Stimulated activated CD4-positive, alpha-beta T cell treated with anti-CD3 and anti-CD28 coated beads, Interleukin-1b, Interleukin-23, amount 100 ng/mL, for 4 hours (primary cell): ENCODE data around the gene CTNNA3.

Experiments used
- DNase-seq, 2 donors: peaks; one replicate each; pipeline ENCODE4 v3.0.0-alpha.2; 2020; ENCODE audit warnings: low read depth in 2 of 2

CTNNA3 gene

DNA sequence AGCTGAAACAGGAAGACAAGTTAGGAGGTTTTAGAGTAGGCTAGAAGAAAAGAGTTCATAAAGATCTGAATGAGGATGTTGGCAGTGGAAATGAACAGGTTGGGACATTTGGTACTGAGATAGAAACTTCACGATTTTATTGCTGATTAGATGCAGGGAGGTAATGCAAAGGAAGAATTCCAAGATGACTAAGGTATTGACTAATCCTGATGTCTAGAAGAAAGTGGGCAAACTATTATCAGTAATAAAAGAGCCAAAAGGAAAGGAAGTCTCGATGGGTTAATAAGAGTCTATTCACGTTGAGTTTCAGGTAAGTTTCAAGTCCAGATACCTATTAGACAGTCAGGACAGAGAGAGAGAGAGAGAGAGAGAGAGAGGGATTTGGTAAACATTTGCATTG is 1401.5 kb downstream of the CTNNA3 start:
- no peak for DNase-seq

DNA sequence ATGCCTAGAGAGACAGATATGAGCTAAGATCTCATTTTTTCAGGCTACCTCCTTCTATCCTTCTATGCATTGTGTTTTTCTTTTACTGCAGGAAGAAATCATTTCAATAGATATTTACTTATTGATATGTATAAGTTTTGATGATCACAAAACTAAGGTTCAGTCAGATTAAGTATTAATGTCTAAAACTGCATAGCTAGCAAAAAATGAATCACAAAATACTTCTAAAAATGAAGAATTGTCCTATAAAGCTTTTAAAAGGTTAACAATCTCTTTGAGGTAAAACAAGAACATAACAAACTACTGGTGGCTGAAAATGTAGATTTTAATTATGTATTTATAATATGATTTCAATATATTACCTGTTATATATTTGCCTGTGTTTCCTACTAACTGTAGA is 1403.1 kb downstream of the CTNNA3 start:
- no peak for DNase-seq

DNA sequence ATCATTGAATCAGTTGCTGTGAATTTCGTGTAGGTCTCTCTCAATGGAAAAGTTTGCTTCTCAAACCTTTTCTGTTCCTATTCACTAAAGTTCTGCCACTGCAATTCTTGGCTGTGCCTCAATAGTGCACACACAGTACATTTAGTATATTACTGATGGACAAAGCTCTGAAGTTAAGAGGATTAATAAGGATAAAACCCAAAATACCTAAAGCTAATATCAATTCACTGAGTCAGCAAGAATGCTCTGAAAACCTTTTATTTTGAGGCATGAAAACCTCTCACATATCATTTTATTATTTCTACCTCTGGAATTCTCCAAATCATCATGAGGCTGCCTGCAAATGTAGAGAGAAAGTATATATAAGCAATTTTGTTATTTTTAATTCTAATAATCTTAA is 1403.5 kb downstream of the CTNNA3 start:
- DNase-seq: no peak

DNA sequence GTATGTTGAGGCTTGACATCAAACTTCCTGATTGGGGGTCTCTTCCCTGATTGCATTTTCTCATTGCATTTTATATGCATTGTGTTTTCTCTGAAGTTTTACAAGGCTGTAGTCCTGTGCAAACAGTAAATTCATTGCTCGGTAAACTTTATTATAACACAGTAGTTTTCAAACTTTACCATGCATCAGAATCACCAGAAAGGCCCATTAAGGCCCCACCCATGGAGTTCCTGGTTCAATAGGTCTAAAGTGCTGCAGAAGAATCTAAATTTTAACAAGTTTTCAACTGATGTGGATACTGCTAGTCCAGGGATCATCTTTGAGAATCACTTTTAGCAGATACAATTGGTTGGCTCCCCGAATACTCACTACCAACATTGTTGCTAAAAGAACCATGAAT is 1404.9 kb downstream of the CTNNA3 start:
- no peak for DNase-seq

DNA sequence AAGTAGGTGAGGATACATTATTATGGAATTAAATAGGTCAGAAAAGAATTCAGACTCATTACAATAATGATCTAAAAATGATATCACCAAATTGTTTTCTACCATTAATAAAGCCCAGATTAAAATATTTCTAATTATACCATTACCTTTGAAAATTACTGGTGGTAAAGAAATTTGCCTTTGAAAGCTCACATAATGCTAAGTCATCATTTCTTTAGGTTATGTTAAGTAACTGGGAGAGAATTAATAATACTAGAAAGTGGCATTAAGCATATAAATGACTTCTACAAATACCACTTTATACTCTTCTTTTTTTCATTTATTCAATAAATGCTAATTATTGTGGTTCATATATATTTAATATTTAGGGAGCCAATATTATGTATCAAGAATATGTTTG is 1411.4 kb downstream of the CTNNA3 start:
- DNase-seq: no peak

DNA sequence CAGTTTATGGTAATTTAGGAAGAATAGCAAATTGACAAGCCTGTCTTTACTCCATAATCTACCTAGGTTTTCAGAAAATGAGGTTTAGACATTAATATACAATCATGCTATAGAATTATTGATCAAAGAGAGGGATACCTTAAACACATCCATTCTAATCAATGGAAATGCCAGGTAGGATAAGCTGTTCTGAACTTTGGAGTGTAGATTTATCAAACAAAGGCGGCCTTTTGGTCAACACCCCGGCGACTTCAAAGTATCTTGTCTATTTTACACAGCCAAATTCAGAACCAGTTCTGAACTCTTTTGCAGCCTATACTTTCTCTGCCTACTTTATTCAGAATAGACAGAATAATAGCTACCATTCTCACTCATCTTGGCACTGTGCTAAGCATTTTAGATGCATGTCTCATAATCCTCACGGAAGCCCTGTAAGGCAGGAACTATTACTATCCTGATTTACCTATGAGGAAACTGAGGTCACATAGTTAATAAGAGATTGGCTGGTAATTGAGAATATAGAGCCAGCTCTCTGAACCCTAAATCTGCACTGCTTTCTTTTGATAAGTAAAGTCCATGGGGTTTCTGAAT is 1412.0 kb downstream of the CTNNA3 start:
- DNase-seq: no peak

DNA sequence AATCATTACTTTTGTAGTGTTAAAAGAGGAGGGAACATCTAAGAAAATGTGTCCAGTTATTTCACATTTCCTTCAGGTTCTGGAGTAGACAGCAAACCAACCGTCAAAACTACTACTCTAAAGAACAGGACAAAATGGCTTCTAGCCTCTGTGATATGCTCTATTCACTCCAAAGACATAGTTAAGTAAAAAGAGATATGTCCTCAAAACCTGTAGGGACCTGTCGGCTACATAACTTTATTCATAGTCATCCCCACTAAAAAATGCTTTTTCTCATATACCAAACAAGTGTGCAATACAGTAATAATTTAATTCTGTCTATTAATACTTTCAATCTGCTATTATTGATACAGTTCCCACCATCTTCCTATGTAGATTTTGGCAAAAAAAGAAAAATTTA is 1412.9 kb downstream of the CTNNA3 start:
- DNase-seq: no peak

DNA sequence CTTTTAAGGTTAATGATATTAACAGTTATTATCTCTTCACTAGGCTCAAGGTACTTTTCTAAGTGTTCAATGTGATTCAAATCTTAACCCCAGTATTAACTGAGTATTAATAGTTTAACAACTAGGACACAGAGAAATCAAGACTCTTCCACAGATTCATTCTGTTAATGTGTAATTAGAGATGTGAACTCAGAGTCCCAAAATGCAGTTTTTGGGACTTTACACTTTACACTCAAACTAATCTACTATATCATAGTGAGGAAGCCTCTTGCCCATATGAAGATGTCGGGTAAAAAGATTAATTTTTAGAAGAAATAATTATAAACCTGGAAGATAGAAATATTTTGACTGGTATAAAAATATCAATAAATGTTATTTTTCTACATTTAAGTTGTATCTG is 1414.7 kb downstream of the CTNNA3 start:
- no peak for DNase-seq

DNA sequence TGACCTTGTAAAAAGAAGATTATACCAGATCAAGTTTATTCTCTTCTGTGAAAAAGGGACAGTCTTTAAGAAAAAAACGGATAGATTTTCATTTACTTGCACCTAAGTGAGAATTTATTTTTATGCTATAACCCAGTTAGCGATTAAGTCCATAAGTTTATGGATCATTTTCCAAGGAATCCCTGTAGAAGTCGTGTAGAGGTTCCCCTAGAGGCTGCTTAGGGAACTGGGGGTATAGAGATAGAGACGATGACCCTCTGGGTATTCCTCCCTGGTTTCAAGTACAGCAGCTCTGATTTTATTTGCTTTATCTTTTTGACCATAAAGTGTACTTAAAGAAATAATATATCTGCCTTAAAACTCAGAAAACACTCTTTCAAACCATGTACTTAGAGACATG is 1418.5 kb downstream of the CTNNA3 start:
- DNase-seq: no peak

DNA sequence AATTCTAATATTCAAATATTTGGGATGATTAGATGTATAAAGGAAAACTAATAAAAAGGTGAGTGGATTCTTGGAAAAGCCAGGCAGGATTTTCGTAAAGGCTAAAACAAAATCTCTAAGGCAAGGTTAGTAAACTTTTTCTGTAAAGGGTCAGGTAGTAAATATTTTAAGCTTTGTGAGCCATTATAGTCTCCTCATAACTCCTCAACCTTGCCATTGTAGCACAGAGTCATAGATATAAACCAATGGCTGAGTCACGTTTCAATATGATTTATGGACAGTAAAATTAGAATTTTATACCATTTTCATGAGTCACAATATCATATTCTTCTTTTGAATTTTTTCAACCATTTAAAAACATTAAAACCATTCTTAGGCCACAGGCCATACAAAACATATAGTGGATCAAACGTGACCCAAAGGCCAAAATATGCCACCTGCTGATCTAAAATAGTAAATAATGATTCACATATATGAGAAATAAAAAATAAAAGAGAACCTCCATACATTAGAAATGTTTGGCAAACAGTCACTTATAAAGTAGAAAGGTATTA is 1422.0 kb downstream of the CTNNA3 start:
- no peak for DNase-seq

DNA sequence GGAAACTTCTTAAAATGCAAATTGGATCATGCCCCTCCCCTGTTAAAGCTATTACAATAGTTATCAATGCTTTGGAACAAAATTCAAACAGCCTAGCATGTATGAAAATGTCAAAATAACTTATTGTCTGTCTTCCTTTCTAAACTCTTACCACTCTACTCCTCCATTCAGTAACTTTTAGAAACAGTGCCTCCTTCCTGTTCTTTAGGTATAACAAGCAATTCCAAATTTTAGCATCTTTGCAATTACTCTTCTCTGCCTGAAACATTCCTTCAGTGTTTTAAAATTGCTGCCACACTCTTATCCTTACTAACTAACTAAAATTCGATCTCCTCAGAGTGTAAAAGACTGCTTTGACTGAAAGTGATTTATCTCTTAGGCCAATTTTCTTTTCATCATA is 1430.6 kb downstream of the CTNNA3 start:
- no peak for DNase-seq

DNA sequence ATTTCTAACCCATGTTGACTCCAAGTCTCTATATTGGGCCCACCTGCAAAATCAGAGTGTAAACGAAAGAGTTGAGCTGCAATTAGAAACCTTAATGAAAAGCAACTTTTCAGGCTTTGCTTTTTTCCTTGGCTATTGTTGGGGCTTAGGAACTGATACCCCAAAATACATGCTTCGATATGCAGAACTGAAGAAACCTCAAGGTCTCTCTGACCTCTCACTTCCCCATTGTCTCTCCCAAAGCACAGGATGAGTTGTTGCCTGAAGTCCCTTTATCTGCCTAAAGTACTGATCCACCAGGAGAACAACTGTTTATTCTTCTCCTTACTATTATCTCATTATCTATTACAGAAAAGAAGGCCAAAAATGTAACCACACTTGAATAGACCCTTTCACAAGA is 1436.2 kb downstream of the CTNNA3 start:
- DNase-seq: no peak

DNA sequence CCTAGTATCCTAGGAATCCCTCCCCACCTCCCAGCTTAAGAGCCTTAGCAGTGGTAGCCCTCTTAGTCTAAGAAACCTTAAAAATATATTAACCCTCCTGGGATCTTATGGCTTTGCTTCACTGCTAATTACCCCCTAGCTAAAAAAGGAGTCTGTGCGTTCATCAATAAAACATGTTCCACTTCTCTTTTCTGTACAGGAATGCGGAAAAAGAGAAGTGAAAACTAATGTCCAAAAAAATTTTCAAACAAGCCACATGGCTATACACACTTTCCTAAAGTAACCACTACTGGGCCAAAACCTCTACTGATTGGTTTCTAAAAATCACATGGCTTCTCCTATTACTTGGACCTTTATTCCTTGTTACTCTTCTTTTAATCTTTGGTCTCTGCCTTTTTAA is 1437.3 kb downstream of the CTNNA3 start:
- no peak for DNase-seq

DNA sequence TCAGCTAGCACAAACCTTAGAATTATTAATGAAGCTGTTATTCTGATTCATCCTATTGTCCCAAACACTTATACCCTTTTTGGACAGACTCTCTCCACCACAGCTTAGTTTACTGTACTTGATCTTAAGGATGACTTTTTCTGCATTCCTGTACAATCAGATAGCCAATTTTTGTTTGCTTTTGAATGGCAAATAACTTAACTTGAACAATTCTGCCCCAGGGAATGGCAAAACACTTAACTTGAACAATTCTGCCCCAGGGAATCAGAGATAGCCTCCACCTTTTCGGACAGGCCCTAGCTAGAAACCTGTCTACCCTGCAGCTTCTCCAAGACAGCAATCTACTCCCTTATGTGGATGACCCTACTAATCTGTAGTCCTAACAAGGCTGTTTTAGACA is 1438.2 kb downstream of the CTNNA3 start:
- DNase-seq: no peak

DNA sequence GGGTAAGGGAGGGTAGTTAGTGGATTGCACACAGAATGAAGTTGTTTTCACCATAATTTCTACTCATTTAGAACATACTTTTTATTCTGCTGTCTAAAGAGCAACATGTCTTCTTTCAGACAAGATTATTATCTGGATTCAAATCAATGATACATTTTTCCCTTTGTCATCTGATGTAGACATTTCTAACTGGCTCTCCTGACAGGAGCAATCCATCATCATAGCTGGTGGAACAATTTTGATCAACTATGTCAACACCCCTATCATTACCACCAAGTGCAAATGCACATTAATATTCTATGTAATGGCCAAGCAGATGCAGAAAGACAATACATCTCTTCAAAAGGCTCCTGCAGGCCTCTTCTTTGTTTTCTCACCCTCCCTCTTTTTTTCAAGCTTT is 1443.0 kb downstream of the CTNNA3 start:
- DNase-seq: no peak

DNA sequence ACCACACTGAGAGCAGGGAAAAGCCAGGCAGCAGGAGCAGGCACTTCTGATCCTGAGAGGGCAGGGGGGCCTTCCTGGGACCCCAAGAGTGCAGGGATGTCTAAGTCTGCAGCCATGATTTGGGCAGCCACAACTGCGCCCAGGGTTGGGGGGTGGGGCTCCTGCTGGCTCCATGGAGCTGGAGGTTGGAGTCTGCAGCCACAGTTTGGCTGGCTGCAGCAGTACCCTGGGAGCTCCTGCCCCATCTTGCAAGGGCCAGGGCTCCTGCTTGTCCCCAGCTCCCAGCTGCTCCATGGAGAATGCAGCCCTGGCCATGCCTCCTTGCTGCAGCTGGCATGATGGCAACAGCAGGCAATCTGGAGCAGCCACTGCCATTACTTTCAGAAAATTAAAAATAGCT is 1449.8 kb downstream of the CTNNA3 start:
- DNase-seq: no peak

DNA sequence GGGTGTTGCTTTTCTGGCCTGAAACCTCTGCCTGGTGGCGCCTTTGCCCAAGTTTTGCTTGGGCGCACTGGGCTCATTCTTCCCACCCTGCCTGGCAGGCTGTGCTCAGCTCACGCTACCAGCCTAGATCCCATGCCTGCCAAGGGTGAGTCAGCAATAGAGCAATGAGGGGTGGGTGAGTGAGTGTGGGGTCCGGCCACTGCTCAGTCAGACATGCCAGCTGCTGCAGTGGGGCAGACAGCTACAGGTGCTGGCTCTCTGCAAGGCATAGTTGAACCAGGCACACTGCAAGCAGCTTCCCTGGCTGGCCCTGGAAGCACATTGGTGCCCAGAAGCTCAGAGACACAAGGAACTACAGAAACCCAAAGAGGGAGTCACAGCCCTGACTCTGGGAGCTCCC is 1451.0 kb downstream of the CTNNA3 start:
- no peak for DNase-seq

DNA sequence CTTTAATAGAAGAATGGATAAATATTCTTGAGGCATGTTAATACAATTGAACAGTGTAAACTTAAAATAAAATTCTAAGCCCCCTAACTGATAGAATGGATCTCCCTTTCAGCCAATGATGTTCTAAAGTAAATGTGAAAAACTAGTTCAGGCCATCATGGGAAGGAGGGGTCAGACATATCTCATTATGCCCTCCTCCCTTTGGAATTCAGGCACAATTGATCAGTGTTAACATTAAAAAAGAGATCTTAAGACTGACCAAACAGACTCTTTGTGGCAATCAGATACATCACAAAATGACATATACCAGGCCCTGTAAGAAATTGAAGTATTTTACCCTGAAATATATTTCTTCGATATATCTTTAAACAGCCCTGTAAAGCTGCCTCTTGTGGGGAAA is 1453.1 kb downstream of the CTNNA3 start:
- DNase-seq: no peak

DNA sequence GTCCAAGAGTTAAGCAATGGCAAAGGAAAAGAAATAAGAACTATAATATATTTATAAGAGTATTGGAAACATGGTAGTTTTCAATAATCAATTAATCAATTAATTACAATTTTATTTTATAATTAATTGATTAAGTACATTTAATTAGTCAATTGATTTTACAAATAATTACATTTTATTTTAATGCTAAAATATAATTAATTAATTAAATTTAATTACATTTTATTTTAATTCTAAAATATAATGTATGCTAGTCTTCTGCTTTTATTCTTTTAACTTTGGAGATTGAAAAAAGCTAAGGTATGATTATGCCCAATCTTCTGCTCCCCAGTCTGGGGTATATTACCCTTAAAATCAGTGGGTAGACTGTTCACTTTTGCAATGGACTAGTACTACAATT is 1456.9 kb downstream of the CTNNA3 start:
- no peak for DNase-seq

DNA sequence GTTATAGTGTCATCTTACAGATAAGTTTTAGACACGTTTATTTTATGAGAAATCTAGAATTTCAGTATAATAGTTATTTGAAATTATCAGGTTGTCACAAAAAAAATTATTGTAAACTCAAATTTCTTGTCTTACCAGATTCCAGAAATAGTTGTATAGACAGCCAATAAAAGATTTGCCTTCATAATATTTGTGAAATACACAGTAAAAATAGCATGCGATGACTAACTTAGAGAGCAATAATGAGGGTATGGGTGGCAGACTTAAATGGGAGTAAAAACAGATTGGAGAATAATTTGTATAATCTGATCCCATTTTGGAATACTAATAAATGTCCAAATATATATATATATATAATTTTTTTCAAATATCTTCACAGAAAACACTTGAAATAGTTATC is 1457.7 kb downstream of the CTNNA3 start:
- no peak for DNase-seq

DNA sequence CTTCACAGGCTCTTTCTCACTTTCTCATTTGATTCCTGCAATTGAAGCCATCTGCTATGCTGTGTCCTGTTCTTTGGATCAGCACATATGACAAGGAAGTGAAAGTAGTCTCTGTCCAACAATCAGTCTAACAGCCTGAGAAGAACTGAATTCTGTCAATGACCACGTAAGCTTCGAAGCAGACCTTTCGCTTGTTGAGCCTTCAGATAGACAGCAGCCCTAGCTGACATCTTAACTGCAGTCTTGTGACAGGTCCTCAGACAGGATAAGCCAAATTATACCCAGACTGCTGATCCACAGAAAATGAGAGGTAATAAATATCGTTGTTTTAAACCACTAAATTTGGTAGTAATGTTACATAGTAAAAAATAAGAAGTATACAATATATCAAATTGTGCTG is 1461.1 kb downstream of the CTNNA3 start:
- DNase-seq: no peak

DNA sequence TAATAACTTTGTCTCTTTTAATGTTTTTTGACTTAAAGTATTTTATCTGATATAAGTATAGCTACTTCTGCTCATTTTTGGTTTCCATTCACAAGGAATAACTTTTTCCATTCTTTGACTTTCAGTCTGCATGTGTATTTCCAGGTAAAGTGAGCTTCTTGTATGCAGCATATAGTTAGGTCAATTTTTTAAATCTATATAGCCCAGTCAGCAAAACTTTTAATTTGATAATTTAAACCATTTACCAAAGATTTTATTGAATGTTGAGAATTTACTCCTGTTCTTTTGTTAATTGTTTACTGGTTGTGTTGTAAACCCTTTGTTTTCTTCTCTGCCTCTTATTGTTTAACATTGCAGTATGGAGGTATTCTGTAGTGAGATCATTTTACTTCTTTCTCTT is 1467.1 kb downstream of the CTNNA3 start:
- no peak for DNase-seq

DNA sequence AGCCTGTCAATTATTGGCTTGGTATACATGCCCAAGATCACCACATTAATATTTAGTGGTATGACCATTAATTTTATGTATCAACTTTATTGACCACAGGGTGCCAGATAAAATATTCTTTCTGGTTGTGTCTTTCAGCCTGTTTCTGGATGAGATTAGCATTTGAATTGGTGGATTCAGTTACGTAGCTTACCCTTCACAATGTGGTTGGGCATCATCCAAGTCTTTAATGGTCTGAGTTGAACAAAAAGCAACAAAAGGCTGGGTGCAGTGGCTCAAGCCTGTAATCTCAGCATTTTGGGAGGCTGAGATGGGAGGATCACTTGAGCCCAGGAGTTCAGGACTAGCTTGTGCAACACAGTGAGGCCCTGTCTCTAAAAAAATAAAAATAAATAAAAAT is 1472.3 kb downstream of the CTNNA3 start:
- no peak for DNase-seq

DNA sequence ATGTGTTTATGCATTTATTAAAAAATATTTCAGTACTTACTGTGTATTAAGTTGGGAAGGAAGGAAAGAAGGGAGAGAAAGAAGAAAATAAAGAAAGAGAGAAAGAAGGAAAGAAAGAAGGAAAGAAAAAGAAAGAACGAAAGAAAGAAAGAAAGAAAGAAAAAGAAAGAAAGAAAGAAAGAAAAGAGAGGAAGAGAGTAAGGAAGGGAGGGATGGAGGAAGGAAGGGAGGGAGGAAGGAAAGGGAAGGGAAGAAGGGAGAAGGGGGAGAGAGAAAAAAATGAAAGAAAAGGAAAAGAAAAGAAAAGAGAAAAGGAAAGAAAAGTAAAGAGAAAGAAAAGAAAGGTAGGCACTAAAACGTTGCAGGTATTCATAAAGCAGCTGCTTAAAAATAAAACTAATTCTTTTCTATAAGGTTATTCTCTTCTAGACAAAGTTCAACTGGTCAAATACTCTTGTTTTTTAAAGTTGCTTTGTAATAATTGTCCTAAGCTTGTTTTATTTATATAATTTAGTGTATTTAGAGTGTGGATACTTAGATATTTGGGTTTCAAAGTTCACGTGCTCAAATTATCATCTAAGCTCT is 1473.4 kb downstream of the CTNNA3 start:
- no peak for DNase-seq
